ENCODE measurements around the gene TMEM233.

Gene TMEM233

GRCh38 chr12:119631930-119632678 is 38.5 kb downstream of the TMEM233 start:
- H3K27me3 ChIP-seq (ENCODE audit: insufficient read depth, low read depth, severe bottlenecking): no peaks in the 10 kb centered on the region
- no peaks in the 10 kb centered on the region for H3K36me3 ChIP-seq
- H3K27ac ChIP-seq: no peak overlapping the region
- H3K4me3 ChIP-seq (ENCODE audit: low read depth, low read length): no peak overlapping the region
- DNase-seq: no peak
- TF ChIP-seq CTCF (IDR thresholded peaks at IDR 0.05; ENCODE audit: low read depth, low read length): no peak
- H3K9me3 ChIP-seq (ENCODE audit: severe bottlenecking): peaks cover 11% of the 10 kb centered on the region

GRCh38 chr12:119634743-119635142 is 41.2 kb downstream of the TMEM233 start:
- Histone ChIP-seq H3K27me3 (ENCODE audit: insufficient read depth, low read depth, severe bottlenecking) (no peaks in the 10 kb centered on the region), H3K27ac (no peak overlapping the region), H3K9me3 (ENCODE audit: severe bottlenecking) (peaks cover 8% of the 10 kb centered on the region), H3K36me3 (no peaks in the 10 kb centered on the region), H3K4me3 (ENCODE audit: low read depth, low read length) (no peak overlapping the region)
- no peak for DNase-seq
- no peak for TF ChIP-seq CTCF (IDR thresholded peaks at IDR 0.05; ENCODE audit: low read depth, low read length)

- Histone ChIP-seq H3K9me3 (ENCODE audit: severe bottlenecking) (no peaks in the 10 kb centered on the region), H3K4me3 (ENCODE audit: low read depth, low read length) (no peak overlapping the region), H3K36me3 (no peaks in the 10 kb centered on the region), H3K27ac (no peak overlapping the region), H3K27me3 (ENCODE audit: insufficient read depth, low read depth, severe bottlenecking) (no peaks in the 10 kb centered on the region)
- DNase-seq: no peak
- peak; percentile 27 for TF ChIP-seq CTCF (IDR thresholded peaks at IDR 0.05; ENCODE audit: low read depth, low read length)
Observed at GRCh38 chr12:119642986-119643385, 49.4 kb downstream of the TMEM233 start.

GRCh38 chr12:119644930-119645329 is 51.4 kb downstream of the TMEM233 start:
- no peaks in the 10 kb centered on the region for H3K27me3 ChIP-seq (ENCODE audit: insufficient read depth, low read depth, severe bottlenecking)
- H3K4me3 ChIP-seq (ENCODE audit: low read depth, low read length): no peak overlapping the region
- H3K9me3 ChIP-seq (ENCODE audit: severe bottlenecking): no peaks in the 10 kb centered on the region
- no peaks in the 10 kb centered on the region for H3K36me3 ChIP-seq
- no peak overlapping the region for H3K27ac ChIP-seq
- DNase-seq: no peak
- TF ChIP-seq CTCF (IDR thresholded peaks at IDR 0.05; ENCODE audit: low read depth, low read length): no peak

- Histone ChIP-seq H3K27me3 (ENCODE audit: insufficient read depth, low read depth, severe bottlenecking) (no peaks in the 10 kb centered on the region), H3K9me3 (ENCODE audit: severe bottlenecking) (no peaks in the 10 kb centered on the region), H3K36me3 (no peaks in the 10 kb centered on the region), H3K27ac (no peak overlapping the region), H3K4me3 (ENCODE audit: low read depth, low read length) (no peak overlapping the region)
- DNase-seq: no peak
- TF ChIP-seq CTCF (IDR thresholded peaks at IDR 0.05; ENCODE audit: low read depth, low read length): no peak
Observed at GRCh38 chr12:119645535-119646059, 52.0 kb downstream of the TMEM233 start.
